HG02678 (cell line): ENCODE data around the gene PPIH.
A peak's percentile ranks its signal among the peaks of the same experiment; 100 is the strongest.
"Not testable (repeated sequence)": the region's sequence is repeated elsewhere in the genome, so short reads cannot be mapped to it uniquely, and the experiment has no call there.

Experiments
- ATAC-seq: cut with Tn5 transposase; IDR thresholded peaks from one replicate; pipeline ENCODE4 v1.9.1; 2021; ENCODE audit warnings: mild to moderate bottlenecking, moderate library complexity; ENCODE audit not compliant: unreplicated experiment

PPIH gene

DNA sequence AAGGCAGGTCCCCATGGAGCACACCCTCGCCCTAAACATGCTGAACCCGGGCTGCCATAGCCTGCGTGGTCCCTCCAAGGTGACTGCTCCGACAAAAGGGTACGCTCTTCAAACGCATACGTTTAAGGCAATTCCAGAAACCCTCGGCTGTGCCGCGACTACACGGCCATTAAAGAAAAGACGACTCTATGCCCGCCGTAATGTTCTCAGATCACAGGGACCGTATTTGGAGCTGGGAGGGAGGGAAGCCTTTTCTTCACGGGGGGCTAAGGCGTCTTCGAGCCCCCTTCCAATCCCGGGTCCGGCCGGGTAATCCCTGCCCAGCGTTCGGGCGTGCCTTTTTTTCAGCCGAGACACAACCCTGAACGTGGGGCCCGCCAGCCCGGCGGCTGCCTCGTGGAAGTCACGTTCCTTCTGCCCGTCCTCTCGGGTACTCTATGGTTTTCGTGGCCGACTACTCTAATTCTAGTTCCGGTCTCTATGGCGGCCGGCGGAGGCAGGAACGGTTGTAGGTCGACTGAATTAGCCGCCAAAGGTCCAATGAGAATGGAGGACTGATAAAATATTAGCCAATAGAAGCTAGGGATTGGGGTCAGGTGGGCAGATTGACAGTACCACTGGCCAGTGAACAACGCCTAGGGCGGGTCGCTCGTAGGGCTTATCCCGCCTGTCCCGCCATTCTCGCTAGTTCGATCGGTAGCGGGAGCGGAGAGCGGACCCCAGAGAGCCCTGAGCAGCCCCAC lies 23.7 kb downstream of the PPIH start, which contains the start of gene YBX1:
Gene YBX1, plus strand, starts transcription at position 678 of the 743 bp plus-strand sequence. CDS start 148 bp downstream, outside the sequence.
- peak; percentile 90 for ATAC-seq

GRCh38 chr1:42682484-42682738 lies 24.2 kb downstream of the PPIH start:
- peak; percentile 16 for ATAC-seq

- ATAC-seq = peak; percentile 41
These were observed 24.7 kb downstream of the PPIH start for GRCh38 chr1:42682739-42683531.

GRCh38 chr1:42684139-42684538 lies 25.9 kb downstream of the PPIH start:
- ATAC-seq = no peak

DNA sequence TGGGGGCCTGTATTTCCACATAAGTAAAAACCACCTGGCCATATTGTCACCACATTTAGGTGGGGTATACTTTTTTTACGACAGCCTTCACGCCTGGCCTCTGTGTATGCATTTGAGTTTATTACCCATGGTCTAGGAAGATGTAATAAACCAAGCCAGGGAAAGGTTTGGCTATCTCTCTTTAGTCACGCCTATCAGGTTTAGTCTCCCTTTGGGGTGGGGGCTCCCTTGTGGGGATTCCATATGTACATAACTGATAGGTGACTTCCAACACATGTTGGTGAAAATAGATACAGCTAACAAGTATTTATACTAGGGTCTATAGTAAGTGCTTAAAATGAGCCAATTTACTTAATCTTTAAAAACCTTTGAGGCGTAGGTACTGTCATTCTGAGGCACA lies 28.2 kb downstream of the PPIH start:
- ATAC-seq = no peak

- no peak for ATAC-seq
These were observed 31.7 kb downstream of the PPIH start for GRCh38 chr1:42689912-42690311.

DNA sequence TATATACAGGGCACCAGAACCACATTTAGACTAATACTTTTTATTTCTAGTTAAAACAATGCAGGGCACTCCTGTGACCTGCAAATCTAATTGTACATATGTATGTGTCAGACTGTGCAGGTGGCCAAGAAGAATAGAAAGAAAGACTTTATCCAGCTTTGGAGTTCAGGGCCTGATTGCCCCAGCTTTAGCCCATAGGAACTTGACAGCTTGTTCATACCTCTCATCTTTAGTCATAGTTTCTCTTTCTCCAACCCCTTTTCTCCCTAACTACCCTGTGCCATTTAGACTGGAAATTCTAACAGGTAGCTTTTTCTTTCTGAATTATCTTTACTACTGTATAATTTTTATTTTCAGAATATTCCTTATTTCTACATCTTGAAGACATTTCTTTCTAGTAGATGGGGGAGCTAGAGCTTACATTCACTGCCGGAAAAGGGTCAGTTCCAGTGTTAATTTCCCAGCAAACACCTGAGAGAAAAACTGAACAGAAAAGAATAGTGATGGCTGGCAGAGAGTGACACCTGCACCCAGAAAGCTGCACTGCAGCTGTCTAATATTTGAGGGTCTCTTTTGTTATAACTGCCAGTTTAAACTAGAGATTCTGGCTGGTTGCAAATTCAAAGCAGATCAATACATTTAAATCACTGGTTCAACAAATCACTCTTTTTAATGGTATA lies 32.4 kb downstream of the PPIH start:
- ATAC-seq = no peak

- no peak for ATAC-seq
These were observed 32.9 kb downstream of the PPIH start for GRCh38 chr1:42691157-42691498.

- ATAC-seq = no peak
These were observed 34.2 kb downstream of the PPIH start for GRCh38 chr1:42692461-42692860.

- ATAC-seq = no peak
These were observed 34.7 kb downstream of the PPIH start for GRCh38 chr1:42692911-42693310.

DNA sequence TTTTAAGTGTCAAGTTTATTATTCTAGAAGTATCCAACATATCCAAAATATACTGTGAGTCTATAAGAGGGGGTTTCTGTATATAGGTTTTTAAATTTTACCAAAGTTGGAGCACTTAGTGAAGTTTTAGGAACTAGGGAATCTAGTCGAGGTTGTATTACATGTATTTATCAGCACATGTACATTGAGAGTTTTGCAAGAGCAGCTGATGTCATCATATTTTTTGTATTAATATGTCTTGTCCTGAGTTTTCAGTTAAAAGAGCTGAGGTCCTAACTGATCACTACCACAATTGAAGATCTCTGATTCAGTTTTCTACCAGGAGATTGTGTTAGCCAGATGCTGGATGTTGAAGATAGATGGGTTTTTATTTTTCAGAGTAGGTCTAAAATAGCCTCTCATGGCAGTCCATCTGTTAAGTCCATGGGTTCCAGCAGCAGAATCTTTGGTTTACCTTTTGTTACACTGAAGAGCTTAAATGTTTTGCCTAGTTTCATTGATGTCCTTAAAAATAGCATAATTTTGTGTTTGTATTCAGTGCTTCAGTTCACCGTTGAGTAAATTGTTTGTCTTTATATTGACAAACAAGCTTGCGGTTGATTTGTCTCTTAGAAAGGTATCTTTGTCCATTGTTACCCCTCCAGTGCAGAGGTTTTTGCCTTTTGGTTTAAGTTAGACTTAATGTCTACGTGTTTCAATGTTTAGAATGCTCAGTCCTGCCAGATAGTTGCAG lies 40.0 kb downstream of the PPIH start:
- ATAC-seq = no peak

DNA sequence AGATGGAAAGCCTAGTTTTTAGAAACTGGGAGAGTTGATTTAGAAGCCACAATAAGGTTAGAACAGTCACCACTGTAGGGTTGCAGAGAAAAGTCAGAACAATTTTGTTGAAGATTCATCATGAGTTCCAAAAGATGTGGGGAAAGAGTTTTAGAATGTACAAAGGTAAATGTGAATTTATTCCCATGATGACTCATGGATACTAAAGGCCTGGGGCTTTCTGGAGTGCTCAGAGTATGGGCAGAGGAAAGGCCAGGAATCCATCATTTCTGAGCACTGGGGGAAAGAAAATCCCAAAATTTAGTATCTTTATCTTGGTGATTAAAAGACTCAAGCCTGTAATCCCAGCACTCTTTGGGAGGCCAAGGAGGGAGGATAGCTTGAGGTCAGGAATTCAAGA lies 41.8 kb downstream of the PPIH start:
- no peak for ATAC-seq

GRCh38 chr1:42703888-42704464 lies 45.8 kb downstream of the PPIH start:
- ATAC-seq = no peak

DNA sequence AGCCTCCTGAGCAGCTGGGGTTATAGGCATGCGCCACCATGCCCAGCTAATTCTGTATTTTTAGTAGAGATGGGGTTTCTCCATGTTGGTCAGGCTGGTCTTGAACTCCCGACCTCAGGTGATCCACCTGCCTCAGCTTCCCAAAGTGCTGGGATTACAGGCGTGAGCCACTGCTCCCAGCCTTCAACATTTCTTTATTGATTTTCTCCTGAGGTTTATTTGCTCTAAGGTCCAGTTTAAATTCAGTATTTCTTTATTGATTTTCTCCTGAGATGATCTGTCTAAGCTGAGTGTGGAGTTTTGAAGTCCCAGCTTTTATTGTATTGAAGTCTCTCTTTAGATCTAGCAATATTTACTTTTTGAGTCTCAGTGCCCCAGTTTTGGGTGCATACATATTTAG lies 54.6 kb downstream of the PPIH start:
- not testable (repeated sequence) for ATAC-seq

DNA sequence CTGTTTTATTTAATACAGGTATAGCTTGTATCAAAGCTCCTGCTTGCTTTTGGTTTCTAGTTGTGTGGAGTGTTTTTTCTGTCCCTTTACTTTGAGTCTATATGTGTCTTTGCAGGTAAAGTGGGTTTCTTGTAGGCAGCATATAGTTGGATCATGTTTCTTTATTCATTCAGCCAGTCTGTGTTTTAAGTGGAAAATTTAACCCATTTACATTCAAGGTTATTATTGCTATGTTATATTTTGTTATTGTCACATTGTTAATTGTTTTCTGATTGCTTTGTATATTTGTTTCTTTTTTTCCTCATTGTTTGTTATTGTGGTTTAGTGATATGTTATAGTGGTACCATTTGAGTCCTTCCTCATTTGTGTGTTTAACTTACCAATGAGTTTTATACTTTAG lies 55.1 kb downstream of the PPIH start:
- ATAC-seq = no peak

- not testable (repeated sequence) for ATAC-seq
These were observed 56.2 kb downstream of the PPIH start for GRCh38 chr1:42714441-42714840.

GRCh38 chr1:42720868-42721267 lies 62.6 kb downstream of the PPIH start:
- ATAC-seq = no peak

DNA sequence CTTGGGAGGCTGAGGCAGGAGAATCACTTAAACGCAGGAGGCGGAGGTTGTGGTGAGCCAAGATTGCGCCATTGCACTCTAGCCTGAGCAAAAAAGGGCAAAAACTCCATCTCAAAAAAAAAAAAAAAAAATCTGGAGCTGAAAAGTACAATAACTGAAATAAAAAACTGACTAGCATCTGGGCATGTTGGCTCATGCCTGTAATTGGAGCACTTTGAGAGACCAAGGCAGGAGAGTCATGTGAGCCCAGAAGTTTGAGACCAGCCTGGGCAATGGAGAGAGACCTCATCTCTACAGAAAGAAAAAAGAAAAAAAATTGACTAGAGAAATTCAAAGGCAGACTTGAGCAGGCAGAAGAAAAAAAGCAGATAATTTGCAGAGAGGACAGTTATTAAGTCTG lies 63.7 kb downstream of the PPIH start:
- no peak for ATAC-seq

- not testable (repeated sequence) for ATAC-seq
These were observed 64.2 kb downstream of the PPIH start for GRCh38 chr1:42722403-42722802.

DNA sequence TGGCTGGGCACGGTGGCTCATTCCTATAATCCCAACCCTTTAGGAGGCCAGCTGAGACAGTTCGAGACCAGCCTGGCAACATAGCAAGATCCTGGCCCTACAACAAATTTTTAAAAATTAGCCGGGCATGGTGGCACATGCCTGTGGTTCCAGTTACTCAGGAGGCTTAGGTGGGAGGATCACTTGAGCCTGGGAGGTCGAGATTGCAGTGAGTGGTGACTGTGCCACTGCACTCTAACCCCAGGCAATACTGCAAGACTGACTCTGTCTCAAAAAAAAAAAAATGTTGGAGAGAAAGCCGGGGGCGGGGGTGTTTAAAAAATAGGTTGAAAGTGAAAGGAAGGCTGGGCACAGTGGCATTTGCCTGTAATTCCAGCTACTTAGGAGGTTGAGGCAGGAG lies 65.3 kb downstream of the PPIH start:
- ATAC-seq = no peak

GRCh38 chr1:42725820-42726219 lies 67.6 kb downstream of the PPIH start:
- ATAC-seq = not testable (repeated sequence)
